GM21528 (cell line): ENCODE measurements around the gene RAB33B.
"Not testable (repeated sequence)": the region's sequence is repeated elsewhere in the genome, so short reads cannot be mapped to it uniquely, and the experiment has no call there.

Experiments
- ATAC-seq: cut with Tn5 transposase; IDR thresholded peaks from one replicate; pipeline ENCODE4 v1.9.1; 2021; ENCODE audit warnings: mild to moderate bottlenecking, moderate library complexity; ENCODE audit not compliant: unreplicated experiment, low FRiP score

RAB33B gene

DNA sequence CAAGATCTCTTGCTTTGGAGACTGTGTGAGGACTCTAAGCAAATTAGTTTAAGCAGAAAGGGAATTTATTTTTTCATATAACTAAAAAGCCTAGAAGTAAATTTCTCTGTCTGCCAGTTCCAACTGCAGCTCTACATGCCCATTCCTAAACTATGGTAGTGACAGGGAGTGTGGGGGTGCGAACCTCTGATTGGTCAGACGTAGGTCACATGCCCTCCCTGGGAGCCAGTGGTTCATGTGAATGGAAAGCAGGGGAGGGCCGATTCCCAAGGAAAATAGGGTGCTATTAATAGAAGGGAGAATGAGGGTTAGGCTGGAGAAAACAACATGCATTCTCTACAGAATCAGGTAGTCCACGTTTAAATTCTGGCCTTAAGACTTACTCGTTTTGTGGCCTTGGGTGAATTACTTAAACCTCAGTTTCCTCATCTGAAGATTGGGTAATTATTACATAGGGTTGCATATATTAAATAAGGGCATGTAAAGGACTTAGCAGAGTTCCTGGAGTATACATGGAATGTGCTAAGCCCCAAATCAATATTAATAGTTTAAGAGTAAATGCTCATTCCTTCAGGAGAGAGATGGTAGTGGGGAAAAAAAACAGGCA lies 7.2 kb downstream of the RAB33B start:
- no peak for ATAC-seq

DNA sequence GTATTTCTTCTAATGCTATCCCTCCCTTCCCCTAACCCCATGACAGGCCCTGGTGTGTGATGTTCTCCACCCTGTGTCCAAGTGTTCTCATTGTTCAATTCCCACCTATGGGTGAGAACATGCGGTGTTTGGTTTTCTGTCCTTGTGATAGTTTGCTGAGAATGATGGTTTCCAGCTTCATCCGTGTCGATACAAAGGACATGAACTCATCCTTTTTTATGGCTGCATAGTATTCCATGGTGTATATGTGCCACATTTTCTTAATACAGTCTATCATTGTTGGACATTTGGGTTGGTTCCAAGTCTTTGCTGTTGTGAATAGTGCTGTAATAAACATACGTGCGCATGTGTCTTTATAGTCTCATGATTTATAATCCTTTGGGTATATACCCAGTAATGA lies 10.6 kb downstream of the RAB33B start:
- ATAC-seq, result not testable (repeated sequence)

DNA sequence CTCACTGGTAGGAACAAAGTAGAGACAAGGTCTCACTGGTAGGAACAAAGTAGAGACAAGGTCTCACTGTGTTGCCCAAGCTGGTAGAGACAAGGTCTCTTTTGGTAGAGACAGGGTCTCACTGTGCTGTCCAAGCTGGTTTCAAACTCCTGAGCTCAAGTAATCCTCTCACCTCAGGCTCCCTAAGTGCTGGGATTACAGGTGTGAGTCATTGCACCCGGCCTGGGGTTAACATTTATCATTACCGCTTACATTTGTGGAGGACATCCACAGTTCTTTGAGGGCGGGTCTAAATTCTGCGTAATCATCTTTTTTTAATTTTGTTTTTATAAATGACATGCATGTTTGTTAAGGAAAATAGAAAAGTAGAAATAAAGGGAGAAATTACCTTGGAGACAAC lies 12.0 kb downstream of the RAB33B start:
- no peak for ATAC-seq

DNA sequence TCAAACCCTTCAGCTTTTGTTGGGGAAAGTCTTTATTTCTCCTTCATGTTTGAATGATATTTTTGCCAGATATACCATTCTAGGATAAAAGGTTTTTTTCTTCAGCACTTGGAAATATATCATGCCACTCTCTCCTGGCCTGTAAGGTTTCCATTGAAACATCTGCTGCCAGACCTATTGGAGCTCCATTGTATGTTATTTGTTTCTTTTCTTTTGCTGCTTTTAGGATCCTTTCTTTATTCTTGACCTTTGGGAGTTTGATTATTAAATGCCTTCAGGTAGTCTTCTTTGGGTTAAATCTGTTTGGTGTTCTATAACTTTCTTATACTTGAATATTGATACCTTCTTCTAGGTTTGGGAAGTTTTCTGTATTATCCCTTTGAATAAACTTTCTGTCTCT lies 14.8 kb downstream of the RAB33B start:
- ATAC-seq, result not testable (repeated sequence)

DNA sequence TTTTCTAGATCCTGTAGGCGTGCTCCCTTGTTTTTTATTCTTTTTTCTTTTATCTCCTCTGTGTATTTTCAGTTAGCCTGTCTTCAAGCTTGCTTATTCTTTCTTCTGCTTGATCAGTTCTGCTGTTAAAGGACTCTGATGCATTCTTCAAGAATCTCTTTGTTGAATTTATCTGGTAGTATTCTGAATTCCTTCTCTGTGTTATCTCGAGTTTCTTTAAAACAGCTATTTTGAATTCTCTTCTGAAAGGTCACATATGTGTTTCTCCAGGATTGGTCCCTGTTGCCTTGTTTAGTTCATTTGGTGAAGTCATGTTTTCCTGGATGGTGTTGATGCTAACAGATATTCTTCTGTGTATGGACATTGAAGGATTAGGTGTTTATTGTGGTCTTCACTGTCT lies 15.3 kb downstream of the RAB33B start:
- ATAC-seq, result no peak

DNA sequence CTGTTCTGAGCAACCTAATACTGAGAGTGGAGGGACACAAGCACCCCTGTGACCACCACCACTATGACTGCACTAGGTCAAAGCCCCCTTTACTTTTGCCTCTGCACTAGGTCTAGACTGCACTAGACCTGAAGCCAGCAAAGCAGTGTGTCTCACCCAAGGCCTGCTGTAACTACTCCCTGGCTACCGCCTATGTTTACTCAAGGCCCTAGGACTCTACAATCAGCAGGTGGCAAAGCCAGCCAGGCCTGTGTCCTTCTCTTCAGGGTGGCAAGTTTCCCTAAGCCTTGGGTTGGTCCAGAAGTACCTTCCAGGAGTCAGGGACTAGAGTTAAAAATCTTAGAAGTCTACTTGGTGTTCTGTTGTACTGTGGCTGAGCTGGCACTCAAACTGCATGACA lies 15.9 kb downstream of the RAB33B start:
- ATAC-seq, result no peak

DNA sequence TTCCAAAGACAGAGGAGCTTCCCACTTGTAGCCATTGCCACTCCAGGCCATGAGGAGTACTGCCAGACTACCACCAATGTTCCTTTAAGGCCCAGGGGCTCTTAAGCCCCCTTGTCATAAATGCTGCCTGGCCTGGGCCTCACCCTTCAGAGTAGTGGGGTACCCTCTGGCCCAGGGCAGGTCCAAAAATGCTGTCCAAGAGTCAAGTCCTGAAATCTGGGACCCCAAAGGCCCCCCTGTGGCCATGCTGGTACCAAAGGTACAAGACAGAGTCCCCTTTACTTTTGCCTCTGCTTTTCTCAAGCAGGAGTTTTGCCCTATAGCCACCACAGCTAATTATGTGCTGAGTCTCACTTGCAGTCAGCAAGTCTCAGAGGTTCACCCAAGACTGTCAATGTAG lies 16.4 kb downstream of the RAB33B start:
- no peak for ATAC-seq

DNA sequence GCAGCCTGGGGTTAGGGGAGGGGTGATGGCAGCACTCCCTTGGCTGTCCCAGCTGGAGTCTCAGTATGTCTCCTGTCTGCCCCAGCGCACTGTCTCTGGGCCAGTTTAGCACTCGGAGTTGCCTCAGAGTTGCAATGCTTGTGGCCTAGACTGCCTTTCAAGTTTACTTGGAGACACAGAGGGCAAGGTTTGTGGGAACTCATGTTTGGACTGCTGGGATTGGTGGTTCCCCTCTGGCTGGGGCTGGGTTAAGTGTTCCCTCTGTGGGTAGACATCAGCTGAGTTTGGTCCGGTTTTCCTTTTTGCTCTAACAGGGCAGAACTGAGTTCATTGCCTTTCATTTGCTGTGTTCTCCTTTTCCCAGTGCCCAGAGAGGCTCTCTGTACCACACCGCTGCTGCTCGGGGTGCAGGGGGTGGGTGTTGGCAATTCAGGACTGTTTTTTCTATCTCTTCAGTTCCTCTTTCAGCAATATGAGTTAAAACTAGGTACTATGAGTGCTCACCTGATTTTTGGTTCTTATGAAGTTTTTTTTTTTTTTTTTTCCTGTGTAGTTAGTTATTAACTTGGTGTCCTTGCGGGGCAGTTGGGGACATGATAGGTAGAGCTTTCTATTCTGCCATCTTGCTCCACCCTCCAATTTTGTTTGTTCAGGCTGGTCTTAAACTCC lies 17.2 kb downstream of the RAB33B start:
- no peak for ATAC-seq

DNA sequence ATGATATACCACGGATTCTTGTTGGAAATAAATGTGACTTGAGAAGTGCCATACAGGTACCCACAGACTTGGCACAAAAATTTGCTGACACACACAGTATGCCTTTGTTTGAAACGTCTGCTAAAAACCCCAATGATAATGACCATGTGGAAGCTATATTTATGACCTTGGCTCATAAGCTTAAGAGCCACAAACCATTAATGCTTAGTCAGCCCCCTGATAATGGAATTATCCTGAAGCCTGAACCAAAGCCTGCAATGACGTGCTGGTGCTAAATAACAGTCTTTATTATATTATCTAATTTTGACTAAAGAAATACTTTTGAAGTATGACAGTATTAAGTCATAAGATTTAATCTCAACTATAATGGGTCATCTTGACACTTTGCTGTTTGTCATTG lies 18.9 kb downstream of the RAB33B start:
- ATAC-seq, result no peak

DNA sequence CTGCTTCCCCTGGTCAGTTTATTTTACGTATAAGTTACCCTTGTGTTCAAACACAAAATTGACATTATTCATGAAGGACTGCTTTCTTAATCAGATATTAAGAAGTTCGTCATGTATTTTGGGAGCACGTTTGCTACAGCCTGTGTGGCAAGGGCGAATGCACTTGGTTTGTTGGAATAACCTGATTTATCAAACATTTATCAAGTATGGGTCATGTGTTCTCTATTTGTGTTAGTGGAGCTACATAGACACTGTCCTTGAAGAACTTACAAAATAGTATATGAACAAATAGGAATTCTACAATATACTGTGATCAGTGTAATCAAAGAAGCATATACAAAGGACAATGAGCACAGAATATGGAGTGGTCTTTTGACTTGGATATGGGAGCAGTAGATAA lies 22.4 kb downstream of the RAB33B start:
- no peak for ATAC-seq

DNA sequence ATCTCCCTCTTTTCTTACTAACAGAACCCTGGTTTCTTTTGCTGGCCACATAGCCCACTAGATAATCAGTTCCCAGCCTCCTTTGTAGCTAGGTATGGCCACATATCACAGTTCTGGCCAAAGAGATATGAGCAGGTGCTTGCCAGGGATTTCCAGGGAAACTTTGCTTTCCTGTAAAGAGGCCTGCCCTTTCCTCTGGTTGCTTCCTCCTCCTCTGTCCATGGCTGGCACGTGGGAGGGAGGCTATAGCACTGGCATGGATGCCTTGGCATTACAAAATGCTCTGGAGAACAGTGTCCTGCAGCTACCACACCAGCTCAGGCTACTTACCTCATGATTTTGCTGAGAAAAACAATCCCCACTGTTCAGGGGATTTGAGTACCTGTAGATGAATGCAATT lies 27.5 kb downstream of the RAB33B start:
- ATAC-seq, result no peak

DNA sequence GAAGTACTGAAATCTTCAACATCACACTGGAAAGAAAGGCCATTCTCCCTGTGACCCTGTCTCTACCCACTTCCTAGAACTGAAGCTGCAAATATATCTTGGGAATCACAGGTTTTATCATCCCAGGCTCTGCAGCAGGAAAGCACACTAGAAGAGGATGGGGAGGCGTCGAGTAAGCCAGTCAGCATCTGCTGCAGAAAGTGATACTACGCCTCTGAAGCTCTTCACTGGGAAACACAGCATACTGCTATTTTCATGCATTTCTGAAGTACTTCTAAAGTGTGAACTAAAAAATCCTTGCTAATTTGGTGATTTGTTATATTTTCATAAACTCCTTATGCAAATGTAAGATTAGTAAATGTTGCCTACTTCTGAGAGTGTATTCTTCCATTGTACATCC lies 29.1 kb downstream of the RAB33B start:
- ATAC-seq, result no peak

DNA sequence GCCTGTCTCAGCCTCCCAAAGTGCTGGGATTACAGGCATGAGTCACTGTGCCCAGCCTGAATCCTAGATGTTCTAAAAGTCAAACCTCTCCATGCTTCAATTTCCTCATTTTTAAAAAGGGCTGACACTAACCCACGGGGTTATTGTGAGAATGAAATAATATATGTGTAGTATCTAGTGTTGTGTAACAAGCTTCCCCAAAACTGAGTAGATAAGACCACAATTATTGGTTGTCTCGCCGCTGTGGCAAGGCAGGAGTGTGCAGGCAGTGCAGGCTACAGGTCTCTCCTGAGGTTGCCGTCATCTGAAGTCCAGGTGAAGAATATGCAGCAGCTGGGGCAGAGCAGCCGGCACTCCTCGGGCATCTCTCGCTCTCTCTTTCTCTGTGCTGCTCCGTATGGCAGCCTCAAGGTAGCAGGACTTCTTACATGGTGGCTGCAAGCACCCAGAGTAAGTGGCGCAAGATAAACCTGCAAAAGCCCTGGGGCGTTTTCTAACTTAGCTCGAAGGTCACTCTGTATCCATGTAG lies 30.9 kb downstream of the RAB33B start:
- ATAC-seq, result no peak

DNA sequence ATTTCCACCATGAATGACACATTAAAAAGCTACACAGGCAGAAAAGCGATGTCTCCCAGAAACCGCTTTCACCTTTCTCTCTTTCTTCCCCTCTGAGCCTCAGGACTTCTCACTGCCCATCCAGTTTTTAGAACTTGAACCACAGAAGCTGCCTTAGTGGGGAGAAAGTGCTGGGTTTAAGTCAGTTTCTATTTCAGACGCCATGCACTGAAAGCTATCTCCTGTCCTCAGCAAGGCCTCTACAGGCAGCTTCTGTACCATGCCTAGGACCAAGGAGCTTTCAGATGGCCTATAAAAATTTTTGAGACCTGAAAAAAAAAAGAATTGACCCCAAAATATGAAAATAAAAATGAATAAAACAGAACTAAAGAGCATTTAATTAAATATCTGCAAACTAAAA lies 34.5 kb downstream of the RAB33B start:
- ATAC-seq, result no peak

DNA sequence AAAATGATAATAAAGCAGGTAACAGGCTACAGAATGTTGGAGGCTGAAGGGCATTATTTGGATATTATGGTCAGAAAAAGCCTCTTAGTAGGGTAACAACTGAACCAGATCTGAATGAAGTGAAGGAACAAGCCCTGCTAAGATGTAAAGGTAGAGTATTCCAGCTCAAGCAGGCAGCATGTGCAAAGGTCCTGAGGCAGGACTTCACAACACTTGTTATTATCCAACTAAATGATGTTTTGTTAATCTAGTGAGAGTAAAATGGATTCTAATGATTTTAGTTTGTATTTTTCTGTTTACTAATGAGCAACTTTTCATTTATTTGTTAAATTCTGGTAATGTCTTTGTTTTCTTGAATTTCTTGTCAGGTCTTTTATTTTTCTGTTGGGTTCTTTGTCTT lies 35.7 kb downstream of the RAB33B start:
- no peak for ATAC-seq

DNA sequence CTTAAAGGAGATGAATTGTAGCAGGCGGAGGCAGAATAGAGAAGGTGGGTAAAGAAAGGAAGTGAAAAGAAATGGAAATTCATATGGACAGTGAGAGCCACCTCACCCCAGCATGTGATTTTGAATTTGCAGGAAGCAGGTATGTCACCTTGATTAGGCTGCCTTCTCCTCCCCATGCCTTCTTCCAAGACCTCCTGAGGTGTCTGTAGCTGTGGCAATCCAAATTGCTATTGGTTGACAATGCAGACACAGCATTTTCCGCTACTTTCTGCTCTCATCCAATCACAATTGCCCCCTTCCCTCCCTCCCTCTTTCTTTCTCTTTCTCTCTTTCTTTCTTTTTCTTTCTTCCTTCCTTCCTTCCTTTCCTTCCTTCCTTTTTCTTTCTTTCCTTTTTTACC lies 38.5 kb downstream of the RAB33B start:
- no peak for ATAC-seq

DNA sequence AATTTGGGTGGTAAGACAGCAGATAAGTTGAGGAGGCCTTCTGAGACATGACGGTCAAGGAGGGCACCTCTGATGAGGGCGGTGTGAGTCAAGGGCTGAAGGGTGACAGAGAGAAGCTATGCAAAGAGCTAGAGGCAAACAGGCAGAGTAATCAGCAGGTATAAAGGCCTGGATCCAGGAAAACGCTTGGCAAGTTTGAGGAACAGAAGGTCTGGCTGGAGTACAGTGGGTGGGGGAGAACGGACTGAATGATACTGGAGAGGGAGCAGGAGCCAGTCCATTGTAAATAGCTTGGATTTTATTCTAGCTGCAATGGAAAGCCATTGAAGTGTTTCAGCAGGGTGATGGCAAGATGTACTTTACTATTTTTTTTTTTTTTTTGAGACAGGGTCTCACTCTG lies 39.3 kb downstream of the RAB33B start:
- no peak for ATAC-seq

DNA sequence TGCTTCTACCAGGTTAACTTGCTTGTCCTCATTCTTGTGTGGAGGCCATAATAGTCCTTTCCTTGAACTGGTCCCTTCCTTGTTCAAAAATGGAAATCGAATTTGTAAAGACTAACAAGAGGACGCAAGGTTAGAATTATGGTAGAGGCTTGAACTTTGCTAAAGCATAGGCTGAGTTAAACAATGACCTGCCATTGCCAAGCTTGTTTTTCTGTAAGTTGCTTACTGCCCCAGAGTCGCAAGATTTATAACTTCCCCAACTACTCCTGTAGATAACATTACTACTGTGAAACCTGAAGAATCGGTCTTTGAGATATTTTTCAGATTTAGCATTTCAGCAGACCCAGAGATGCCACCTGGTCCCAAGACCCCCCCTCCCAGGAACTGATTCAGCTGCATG lies 45.3 kb downstream of the RAB33B start:
- ATAC-seq, result no peak

DNA sequence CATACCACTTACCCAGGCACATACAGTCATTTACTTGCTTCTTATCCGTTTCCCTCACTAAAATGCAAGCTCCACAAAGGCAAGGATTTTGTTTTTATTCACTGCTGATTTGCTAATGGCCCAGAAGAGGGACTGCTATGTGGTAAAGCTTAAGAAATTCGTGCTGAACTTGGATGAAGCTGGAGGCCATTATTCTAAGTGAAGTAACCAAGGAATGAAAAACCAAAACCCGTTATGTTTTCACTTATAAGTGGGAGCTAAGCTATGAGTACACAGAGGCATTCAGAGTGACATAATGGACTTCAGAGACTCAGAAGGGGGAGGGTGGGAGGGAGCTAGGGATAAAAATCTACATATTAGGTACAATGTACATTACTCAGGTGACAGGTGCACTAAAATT lies 47.2 kb downstream of the RAB33B start:
- ATAC-seq, result no peak

DNA sequence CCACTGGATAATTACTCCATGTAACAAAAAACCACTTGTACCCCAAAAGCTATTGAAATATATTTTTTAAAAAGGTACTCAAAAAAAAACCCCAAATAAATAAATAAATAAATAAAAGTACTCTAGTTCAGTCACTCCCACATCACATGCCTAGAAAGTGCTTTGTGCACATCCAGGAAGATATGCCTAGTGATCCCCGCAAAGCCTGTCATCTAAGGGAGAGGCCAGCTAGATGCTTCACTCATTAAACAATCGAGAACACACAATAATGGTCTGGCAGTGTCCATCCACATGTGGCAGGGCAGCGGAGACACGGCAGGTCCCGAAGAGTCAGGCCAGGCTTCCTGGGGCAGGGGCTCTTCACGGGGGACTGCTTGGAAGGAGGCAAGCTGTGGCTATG lies 47.6 kb downstream of the RAB33B start:
- no peak for ATAC-seq

DNA sequence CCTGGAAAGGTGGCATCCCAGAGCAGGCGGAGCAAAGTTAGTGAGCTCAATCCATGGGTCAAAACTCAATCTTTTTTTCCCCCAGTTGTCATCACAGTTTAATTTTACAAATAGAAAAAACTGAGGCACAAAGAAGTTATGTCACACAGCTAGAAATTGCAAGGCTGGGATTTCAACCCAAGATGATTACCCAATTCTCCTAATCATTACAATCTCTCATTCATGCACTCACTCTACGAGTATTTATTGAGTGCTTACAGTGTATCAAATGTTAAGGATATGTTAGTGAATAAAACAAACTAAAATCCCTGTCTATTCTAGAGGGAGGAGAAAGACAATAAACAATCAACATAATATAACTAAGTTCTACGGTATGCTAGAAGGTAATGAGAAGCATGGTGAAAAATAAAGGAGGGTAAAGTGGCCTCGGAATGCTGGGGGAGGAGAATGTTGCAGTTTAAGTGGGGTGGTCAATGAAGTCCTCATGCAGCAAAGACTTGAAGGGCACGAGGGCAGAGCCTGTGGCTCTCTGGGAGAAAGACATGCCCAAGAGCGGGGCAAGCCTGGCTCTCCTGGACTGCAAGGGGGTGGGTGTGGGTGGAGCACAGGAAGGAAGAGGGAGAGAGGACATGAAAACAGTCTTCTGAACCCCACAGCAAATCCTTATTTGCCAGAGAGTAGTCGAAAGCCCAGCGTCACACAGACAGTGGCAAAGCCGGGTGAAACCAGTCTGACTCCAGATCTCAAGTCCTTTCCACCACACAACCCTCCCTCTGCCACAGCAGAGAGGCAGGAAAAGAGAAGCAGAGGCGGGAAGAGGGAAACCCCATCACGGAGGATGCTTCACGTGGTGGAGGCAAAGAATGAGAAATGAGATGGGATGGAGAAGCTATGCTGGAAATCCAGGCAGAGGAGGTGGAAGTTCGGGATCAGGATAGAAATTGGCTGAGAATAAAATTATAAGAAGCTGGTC lies 48.3 kb downstream of the RAB33B start:
- ATAC-seq, result no peak
